Stimulated activated CD4-positive, alpha-beta T cell treated with anti-CD3 and anti-CD28 coated beads, TNF-alpha, amount 100 ng/mL, for 24 hours (primary cell): ENCODE data around the gene GCAT.

Source experiments
- DNase-seq, 3 experiments: peaks; one replicate each; pipeline ENCODE4 v3.0.0-alpha.2; 2020; ENCODE audit warnings: low read depth in 3 of 3

The GCAT gene

DNA sequence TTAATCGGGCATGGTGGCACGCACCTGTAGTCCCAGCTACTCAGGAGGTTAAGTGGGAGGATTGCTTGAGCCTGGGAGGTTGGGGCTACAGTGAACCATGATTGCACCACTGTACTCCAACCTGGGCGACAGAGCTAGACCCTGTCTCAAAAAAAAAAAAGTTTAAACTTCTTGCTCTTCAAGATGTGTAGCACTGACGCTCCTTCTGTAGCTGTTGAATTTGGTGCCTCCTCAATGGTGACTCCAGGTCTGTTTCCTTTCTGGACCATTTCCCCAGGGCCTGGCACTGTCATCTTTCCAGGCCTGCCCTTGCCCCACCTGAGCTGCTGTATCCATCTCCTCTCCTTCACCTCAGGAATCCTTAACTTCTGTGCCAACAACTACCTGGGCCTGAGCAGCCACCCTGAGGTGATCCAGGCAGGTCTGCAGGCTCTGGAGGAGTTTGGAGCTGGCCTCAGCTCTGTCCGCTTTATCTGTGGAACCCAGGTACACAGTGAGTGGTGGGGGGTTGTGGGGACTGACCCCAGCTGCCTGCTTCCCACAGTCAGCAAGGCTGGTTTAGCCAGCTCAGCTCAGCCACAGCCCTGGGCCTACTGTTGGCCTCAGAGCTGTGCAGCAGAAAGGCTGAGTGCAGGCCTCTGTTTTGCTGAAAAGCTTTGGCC, 2.1 kb downstream of the GCAT start:
- DNase-seq: no peak

DNA sequence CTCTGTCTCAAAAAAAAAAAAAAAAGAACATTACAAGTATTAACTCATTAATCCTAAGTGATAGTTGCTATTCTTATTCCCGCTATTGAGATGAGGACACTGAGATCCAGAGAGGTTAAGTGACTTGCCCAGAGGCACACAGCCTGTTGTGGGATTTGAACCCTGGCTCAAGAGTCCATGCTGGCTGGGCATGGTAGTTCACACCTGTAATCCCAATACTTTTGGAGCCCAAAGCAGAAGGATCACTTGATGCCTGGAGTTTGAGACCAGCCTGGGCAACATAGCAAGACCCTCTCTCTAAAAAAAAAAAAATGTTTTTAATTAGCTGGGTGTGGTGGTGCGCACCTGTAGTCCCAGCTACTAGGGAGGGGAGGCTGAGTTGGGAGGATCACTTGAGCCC, 4.1 kb downstream of the GCAT start:
- DNase-seq: no peak

DNA sequence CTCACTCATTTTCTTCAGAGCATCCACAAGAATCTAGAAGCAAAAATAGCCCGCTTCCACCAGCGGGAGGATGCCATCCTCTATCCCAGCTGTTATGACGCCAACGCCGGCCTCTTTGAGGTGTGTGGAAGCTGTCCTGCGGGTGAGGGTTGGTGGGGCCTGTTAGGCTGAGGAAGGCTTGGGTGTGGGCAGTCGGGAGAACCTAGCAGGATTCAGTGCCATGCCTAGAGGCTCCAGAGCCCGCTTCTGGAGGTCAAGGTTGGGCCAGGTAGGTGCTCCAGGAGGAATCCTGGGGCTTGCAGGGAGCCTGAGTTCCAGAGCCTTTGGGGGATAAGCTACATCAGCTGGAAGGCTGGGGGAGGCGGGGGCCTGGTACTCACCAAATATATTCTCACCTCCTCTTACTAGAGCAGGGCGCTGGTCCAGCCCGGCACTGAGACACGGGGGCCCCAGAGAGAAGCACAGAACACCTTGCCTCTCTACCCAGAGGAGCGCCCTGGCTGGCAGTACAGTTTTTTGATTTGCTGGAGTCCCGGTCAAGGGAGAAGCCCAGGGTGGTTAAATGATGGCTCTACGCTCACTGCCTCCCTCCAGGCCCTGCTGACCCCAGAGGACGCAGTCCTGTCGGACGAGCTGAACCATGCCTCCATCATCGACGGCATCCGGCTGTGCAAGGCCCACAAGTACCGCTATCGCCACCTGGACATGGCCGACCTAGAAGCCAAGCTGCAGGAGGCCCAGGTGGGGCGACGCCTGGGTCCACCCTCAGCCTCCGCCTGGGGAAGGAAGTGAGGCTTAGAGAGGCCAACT, 5.3 kb downstream of the GCAT start:
- no peak for DNase-seq

DNA sequence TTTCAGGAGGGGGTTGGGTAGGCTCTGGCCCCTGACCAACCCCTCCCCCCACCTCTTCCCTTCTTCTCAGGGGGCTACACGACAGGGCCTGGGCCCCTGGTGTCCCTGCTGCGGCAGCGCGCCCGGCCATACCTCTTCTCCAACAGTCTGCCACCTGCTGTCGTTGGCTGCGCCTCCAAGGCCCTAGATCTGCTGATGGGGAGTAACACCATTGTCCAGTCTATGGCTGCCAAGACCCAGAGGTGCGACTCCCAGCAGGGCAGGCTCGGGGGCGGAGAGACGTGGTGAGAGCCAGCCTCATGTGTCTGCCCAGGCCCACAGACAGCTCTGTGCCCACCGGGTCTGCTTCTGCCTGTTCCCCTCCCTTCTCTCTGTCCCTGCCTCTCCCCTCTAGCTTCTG, 7.9 kb downstream of the GCAT start:
- no peak for DNase-seq

DNA sequence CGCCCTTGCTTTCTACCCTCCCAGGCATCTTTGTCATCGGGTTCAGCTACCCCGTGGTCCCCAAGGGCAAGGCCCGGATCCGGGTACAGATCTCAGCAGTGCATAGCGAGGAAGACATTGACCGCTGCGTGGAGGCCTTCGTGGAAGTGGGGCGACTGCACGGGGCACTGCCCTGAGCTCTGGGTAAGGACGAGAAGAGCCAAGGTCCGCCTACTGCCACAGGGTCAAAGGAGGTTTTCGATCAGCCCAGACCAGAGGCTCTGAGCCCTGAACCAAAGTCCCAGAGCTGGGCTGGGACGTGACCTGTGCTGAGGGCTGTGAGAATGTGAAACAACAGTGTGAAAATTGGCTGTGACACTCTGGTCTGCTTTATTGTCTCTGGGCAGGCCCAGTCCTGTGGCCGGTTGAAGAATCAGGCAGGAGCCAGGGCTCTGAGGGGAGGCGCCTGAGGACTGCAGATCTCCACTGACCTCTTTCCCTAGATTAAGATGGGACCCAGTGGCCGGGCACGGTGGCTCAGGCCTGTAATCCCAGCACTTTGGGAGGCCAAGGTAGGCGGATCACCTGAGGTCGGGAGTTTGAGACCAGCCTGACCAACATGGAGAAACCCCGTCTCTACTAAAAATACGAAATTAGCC, 8.9 kb downstream of the GCAT start:
- DNase-seq: no peak

DNA sequence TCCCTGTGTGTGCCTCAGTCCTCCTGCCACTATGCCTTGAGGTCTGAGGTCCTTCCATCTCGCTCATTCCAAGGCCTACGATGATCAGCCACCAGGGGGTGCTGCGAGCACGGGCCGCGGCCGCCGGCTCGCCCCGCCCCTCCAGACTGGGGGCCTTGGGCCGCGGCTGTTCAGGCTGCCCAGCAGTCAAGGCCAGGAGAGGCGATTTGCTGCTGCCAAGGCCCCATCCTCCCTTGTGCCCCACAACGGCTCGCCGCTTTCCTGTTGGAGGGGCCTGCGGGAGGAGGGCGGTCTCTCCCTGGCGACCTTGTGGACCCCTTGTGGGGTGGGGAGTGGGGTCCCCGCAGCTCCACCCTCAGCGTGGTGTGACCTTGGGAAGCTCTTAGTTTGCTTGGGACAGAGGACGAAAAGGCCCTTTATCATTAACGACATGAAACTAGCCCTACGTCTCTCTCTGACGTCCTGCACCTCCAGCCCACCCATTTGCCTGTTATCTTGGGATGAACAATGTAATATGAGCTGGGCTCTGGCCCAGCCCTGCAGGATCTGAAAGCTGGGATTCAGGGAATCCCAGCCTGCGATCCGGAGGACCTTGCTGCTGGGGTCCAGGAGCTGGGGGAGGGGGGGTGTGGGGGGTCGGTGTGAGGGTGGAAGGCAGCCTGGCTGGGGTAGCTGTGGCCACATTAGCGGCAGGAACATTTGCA, 10.1 kb downstream of the GCAT start:
- DNase-seq: peak; percentile 69 to 83 (median 71)

DNA sequence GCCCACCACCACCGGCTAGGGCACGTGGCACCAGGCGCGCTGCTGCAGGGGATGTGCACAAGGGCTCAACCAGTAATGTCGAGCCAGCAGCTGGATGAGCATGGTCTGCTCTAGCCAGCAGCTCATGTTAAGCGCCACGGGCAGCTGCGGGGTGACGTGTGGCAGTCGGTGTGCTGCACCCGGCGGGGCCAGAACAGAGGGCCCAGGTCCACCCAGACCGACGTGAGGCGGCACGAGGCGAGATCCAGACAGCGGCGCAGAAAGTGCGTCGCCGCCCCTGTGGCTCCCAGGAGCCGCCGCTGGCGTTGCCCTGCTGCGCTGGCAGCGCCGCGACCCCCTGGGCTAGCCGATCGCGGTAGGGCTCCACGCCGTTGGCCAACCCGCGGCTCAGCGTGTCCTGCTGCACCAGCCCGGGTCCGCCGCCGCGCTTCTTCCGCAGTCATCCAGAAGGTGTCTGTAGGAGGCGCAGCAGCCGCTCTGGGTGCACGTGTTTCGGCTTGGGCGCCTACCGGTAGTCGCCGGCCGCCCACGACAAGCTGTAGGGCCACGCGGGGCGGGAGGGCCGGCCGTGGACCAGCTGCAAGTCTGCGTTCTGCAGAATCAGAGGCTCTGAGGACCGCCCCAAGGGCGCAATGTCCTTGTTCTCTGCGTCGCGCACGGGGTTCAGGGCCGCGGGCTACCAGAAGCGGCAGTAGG, 10.8 kb downstream of the GCAT start:
- DNase-seq: peak; percentile 41 to 68 (median 41)

DNA sequence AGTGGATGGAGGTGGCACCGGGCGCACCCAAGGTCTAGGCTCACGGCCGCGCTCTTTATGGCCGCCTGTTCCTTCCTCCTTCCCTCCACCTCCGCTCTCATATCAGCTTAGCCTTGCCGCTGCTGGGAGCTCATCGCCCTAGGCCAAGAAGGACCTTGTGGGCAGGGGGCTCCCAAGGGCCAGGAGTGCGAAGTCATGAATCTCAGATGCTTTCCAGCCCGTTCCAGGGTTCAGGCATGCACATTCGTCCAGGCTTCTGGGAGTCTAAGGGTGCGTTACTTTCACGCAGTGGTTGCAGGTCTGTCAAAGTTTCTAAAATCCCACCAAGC, 11.3 kb downstream of the GCAT start:
- DNase-seq: no peak

DNA sequence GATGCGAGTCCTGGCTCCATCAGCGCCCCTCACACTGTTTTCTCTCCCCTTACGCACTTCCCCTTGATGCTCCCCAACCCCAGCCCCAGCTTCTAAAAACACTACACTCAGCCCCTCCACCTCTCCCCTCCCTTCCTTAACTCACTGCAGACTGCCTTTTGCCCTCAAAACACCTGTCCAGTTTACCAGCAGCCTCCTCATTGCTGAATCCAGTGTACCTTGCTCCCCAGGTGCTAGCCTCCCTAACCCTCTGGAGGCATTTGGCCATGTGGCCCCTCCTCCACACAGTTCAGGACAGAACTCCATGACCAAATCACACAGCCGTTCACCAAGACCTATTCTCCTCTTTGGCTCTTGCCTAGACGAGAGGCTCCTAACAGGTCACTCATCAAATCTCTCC, 12.6 kb downstream of the GCAT start:
- no peak for DNase-seq

DNA sequence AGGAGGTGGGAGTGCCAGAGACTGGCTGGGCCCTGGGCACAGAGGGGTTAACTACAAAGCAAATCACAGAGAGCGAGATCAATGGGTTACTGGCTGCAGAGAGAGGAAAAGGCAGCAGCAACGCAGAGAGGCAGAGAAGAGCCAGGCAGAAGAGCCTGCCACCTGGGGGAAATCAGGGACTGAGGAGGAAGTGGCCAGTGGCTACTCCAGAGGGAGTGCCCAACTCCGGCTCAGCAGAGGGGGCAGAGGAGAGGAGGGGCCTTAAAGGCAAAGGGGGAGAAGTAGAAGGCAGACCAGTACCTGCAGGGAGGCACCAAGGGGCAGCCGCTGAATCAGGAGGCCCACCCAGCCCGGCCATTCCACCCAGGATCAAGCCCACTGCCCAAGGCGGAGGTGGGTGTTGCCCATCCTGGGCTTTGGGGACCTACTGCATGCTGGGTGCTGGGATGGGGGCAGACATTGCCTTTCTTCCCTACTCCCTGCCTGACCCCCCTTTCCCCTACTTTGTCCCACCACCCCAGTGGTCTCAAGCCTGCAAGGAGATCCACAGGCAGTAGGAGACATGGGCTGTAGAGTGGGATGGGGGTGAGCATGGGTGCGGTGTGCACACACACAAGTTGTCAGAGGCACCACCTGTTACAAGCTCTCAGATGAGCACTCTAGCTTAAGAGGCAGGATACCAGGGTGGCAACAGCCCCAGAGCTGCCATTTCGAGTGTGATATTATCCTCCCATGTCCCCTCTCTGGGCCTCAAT, 14.5 kb downstream of the GCAT start:
- no peak for DNase-seq

DNA sequence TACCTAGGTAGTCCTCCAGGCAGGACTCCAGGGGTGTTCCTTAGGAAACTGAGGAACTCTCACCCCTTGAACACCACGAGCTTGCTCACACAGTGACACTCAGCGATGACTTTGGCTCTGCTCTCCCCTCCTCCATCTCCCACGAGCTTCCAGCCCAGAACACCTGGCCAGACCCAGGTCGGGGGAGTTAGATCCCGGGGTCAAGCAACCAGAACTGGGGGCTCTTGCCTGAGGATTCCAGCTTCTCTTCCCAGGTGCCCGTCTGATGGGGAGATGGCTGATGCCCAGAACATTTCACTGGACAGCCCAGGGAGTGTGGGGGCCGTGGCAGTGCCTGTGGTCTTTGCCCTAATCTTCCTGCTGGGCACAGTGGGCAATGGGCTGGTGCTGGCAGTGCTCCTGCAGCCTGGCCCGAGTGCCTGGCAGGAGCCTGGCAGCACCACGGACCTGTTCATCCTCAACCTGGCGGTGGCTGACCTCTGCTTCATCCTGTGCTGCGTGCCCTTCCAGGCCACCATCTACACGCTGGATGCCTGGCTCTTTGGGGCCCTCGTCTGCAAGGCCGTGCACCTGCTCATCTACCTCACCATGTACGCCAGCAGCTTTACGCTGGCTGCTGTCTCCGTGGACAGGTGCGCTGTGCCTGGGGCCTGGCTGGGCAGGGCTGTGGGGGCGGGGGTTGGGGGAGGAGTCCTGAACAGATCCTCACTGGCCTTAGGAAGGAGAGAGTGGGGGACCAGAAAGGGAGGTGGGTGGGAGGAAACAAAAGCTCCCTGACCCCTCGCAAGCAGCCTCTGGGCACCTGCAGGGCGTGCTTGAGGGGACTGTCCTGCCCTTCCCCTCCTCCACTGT, 15.6 kb downstream of the GCAT start, which contains the start of gene GALR3:
GALR3 (plus strand) TSS at position 249 of the 852 bp plus-strand sequence; CDS start at position 274, 25 bp downstream.
- no peak for DNase-seq

DNA sequence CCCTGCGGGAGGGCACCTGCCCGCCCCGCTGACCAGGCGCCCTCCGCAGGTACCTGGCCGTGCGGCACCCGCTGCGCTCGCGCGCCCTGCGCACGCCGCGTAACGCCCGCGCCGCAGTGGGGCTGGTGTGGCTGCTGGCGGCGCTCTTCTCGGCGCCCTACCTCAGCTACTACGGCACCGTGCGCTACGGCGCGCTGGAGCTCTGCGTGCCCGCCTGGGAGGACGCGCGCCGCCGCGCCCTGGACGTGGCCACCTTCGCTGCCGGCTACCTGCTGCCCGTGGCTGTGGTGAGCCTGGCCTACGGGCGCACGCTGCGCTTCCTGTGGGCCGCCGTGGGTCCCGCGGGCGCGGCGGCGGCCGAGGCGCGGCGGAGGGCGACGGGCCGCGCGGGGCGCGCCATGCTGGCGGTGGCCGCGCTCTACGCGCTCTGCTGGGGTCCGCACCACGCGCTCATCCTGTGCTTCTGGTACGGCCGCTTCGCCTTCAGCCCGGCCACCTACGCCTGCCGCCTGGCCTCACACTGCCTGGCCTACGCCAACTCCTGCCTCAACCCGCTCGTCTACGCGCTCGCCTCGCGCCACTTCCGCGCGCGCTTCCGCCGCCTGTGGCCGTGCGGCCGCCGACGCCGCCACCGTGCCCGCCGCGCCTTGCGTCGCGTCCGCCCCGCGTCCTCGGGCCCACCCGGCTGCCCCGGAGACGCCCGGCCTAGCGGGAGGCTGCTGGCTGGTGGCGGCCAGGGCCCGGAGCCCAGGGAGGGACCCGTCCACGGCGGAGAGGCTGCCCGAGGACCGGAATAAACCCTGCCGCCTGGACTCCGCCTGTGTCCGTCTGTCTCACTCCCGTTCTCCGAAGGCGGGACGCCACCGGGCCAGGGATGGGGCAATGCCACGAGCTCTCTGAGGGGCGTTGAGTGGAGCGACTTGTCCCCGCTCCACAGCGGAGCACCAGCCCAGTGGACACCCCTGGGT, 17.2 kb downstream of the GCAT start:
- DNase-seq: no peak

DNA sequence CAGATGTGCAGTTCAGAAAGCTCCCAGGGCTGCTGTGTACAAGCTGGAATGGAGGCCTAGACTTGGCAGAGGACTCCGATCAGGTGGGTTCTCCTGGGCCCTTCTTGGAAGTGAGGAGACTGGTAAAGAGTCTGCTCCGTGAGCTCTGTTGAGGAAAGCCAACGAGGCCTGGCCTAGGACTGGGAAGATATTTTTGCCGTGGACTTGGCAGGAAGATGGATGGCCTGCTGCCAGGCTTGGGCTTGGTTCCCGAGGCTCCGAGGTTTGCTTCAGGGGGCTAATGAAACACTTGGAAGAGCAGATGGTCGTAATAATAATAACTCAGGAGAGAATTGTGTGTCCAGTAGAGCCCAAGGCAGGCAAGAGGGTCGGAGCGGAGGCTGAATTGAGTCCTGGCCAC, 19.3 kb downstream of the GCAT start:
- no peak for DNase-seq

DNA sequence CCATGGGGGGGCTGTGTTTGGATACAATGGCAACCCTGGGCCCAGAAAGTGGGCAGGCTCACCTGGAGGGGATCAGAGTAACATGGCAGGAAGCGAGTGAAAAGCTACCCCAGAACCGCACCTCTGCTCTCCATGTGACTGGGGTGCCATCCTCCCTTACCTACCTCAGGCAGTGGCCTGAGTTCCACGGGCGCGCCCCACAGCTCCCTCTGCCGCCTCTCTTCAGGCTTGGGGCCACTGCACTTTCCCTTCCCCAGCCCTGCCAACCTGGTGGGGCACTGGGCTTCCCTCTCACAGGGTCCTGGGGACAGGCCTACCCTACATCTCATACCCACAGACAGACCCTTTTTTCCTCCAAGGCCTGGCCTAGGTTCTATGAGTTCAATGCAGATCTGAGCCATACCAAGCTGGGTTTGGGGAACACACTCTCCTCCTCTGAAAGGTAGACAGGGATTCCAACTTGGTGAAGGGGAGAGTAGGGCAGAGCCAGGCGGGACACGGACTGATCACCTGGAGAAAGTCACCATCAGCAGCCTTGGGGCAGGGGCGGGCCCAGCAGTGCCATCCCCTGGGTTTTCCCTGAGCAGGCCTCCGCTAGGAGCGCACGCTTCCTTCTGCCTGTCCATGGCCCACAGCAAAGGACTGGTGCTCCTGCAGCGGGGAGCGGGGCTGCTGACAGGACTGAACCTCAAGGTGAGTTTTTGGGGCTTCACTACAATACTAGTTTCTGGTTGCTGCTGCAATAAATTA, 22.5 kb downstream of the GCAT start:
- DNase-seq: no peak

DNA sequence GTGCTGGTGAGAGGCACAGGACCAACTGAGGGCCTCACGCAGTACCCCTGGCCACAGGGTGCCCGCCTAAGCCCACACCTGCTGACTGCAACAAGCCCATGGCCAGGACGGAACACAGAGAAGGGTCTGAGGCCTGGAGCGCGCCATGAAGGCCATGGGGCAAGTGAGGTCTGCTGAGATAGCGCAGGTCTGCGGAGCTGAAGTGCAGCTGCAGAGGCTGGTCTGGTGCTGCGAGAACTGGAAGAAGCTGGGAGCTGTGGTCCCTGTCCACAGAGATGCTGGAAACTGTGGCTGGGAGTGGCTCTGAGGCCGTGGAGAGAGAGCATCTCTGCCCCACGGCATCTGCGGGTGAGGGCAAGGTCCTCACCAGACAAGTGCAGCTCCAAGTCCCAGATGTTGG, 23.7 kb downstream of the GCAT start:
- DNase-seq: no peak

DNA sequence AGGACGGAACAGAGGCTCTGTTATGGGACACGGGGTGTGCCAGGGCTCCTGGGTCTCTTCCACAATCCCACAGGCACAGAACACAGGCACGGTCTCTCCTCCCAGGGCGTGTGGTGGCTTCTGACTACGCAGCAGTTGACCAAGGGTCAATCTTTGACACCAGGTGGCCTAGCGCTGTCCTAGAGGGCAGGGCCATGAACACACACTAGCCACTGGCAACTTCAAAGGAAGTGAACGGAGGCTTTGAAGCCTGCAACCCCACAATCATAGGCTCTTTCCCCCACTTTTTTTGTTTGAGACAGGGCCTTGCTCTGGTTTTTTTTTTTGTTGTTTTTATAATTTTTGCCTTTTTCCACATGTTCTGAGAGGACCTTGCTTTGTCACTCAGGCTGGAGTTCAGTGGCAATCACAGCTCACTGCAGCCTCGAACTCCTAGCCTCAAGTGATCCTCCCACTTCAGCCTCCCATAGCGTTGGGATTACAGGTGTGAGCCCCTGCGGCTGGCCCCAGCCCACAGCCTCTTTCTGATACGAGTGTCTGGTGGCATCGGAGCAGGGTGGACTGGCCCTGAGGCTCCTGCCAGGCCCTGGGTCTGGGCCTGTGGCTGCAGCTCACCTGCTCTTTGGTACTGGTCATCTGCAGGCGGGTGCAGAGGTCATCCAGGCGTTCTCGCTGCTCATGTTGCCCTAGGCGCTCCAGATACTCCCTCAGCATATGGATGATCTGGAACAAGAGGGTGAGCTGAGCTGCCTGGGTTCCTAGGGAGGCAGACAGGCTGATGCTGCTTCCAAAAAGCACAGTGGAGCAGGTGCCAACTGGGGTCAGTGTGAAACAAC, 24.5 kb downstream of the GCAT start:
- no peak for DNase-seq
